Superior temporal gyrus (tissue), 1 donor: Measurements from ENCODE around the gene ADAM10.
"Not testable (repeated sequence)": the region's sequence is repeated elsewhere in the genome, so short reads cannot be mapped to it uniquely, and the experiment has no call there.

ENCODE experiments used
- DNase-seq: peaks from one replicate; pipeline ENCODE4 v3.0.0-alpha.2; 2016; ENCODE audit errors: extremely low spot score

ADAM10 gene

GRCh38 chr15:58749532-58750337 lies at the start of gene ADAM10:
TSS of gene ADAM10 (minus strand) at chr15:58749707. CDS start at chr15:58749534, 173 bp downstream.
- peak; percentile 98 for DNase-seq

GRCh38 chr15:58797505-58797904 lies 48.0 kb upstream of the ADAM10 start:
- DNase-seq: no peak

- DNase-seq: no peak
These were observed 46.3 kb upstream of the ADAM10 start for GRCh38 chr15:58795825-58796224.

GRCh38 chr15:58793862-58794261 lies 44.4 kb upstream of the ADAM10 start:
- no peak for DNase-seq

- DNase-seq: no peak
These were observed 38.7 kb upstream of the ADAM10 start for GRCh38 chr15:58788056-58788710.

- no peak for DNase-seq
These were observed 35.8 kb upstream of the ADAM10 start for GRCh38 chr15:58785355-58785754.

- no peak for DNase-seq
These were observed 30.0 kb upstream of the ADAM10 start for GRCh38 chr15:58779554-58779953.

- no peak for DNase-seq
These were observed 27.6 kb upstream of the ADAM10 start for GRCh38 chr15:58777107-58777506.

GRCh38 chr15:58775402-58775801 lies 25.9 kb upstream of the ADAM10 start:
- no peak for DNase-seq

- DNase-seq: no peak
These were observed 23.5 kb upstream of the ADAM10 start for GRCh38 chr15:58773024-58773423.

GRCh38 chr15:58771621-58772250 lies 22.2 kb upstream of the ADAM10 start:
- no peak for DNase-seq

GRCh38 chr15:58770857-58771620 lies 21.5 kb upstream of the ADAM10 start, which contains the start of gene MINDY2:
TSS of gene MINDY2 (plus strand) at chr15:58771302. CDS start at chr15:58771396, 94 bp downstream.
- peak; percentile 98 for DNase-seq

GRCh38 chr15:58770519-58770856 lies 21.0 kb upstream of the ADAM10 start:
- DNase-seq: no peak

GRCh38 chr15:58768601-58769004 lies 19.1 kb upstream of the ADAM10 start:
- not testable (repeated sequence) for DNase-seq

- DNase-seq: no peak
These were observed 16.8 kb upstream of the ADAM10 start for GRCh38 chr15:58766290-58766689.

GRCh38 chr15:58764468-58764867 lies 15.0 kb upstream of the ADAM10 start:
- DNase-seq: no peak

- no peak for DNase-seq
These were observed 13.2 kb upstream of the ADAM10 start for GRCh38 chr15:58762731-58763130.

- no peak for DNase-seq
These were observed 12.8 kb upstream of the ADAM10 start for GRCh38 chr15:58762285-58762684.

GRCh38 chr15:58761010-58761388 lies 11.5 kb upstream of the ADAM10 start:
- no peak for DNase-seq

- no peak for DNase-seq
These were observed 11.0 kb upstream of the ADAM10 start for GRCh38 chr15:58760385-58761009.

- DNase-seq: peak; percentile 78
These were observed 8.6 kb upstream of the ADAM10 start for GRCh38 chr15:58758141-58758540.

- no peak for DNase-seq
These were observed 6.4 kb upstream of the ADAM10 start for GRCh38 chr15:58755956-58756355.
